ENCODE data around the gene CAMSAP3.

The CAMSAP3 gene

DNA sequence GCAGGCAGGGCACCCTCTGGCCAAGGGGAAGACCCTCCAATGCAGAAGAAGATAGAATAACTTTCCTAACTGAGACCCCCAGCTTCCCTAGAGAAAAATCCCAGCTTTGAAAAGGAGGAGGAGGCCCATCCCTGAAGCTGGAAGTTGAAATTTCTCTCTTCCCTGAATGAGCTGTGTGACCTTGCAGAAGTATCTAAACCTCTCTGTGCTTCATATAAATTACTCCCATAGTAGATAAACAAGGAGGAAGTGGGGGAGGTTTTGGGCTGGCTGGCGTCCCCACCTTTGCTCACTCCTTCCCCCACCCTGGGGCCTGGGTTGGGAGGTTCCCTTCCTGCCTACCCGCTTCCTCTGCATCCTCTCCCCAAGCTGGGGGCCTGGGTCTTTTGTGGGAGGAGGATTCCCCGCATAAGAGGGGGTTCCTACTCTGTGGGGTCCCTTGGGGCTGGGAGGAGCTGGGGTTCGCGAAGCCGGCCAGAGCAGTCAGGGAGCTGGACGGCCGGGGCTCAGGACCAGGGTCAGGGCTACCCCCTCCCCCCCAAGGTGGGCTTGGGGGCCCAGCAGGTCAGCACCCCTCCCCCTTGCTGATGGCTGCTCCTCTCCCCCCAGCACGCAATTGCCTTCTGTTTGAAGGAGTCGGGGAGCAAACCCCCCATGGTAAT, 11.7 kb downstream of the CAMSAP3 start:
- TF ChIP-seq, protein P1, sequence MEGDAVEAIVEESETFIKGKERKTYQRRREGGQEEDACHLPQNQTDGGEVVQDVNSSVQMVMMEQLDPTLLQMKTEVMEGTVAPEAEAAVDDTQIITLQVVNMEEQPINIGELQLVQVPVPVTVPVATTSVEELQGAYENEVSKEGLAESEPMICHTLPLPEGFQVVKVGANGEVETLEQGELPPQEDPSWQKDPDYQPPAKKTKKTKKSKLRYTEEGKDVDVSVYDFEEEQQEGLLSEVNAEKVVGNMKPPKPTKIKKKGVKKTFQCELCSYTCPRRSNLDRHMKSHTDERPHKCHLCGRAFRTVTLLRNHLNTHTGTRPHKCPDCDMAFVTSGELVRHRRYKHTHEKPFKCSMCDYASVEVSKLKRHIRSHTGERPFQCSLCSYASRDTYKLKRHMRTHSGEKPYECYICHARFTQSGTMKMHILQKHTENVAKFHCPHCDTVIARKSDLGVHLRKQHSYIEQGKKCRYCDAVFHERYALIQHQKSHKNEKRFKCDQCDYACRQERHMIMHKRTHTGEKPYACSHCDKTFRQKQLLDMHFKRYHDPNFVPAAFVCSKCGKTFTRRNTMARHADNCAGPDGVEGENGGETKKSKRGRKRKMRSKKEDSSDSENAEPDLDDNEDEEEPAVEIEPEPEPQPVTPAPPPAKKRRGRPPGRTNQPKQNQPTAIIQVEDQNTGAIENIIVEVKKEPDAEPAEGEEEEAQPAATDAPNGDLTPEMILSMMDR (IDR thresholded peaks at IDR 0.05; ENCODE audit: insufficient read depth, low read length, missing control alignments): no peak
- ChIA-PET CTCF (interaction anchor here (0.8 to 1.0 kb wide), 2 partner anchors 40 to 73 kb away, joined by 3 read pairs; partner anchors contain the start of gene TRAPPC5), POLR2A (no interaction called here)
- H3K4me3 ChIP-seq (ENCODE audit: low read depth, low read length): no peak overlapping the region
- no peak for DNase-seq (ENCODE audit: low read depth, low spot score)

DNA sequence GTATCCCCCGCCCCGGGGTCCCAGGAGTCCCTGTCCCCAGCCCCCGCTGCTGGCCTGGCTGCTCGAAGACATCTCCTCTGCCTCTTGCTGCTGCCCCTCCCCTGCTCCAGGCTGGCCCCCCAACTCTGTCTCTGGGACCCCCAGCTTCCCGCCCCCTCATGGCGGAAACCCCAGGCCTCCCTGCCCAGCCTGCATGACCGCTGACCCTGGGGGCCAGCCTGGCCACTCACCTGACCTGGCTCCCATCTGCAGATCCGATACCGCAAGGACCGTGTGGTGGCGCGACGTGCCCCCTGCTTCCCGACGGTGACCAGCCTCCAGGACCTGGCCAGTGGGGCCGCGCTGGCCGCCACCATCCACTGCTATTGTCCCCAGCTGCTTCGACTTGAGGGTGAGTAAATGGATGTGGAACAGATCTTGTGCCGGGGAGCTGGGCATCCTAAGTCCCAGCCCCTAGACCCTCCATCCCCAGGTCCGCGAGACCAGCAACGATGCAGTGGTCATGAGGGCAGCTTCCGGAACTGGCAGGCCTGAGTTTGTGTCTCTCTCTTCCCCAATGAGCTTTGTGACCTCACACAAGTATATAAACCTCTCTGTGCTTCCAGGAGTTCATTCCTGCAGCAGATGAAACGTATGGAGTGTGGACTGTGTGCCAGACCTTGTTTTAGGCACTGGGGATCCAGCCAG, 12.4 kb downstream of the CAMSAP3 start:
- no peak for DNase-seq (ENCODE audit: low read depth, low spot score)
- CTCF ChIA-PET: interaction anchor here (0.8 to 1.3 kb wide), 3 partner anchors 39 to 73 kb away, joined by 3 read pairs; partner anchors contain the start of gene TRAPPC5
- TF ChIP-seq, protein P1 (IDR thresholded peaks at IDR 0.05; ENCODE audit: insufficient read depth, low read length, missing control alignments): no peak
- no peak overlapping the region for H3K4me3 ChIP-seq (ENCODE audit: low read depth, low read length)
- POLR2A ChIA-PET: no interaction called here

DNA sequence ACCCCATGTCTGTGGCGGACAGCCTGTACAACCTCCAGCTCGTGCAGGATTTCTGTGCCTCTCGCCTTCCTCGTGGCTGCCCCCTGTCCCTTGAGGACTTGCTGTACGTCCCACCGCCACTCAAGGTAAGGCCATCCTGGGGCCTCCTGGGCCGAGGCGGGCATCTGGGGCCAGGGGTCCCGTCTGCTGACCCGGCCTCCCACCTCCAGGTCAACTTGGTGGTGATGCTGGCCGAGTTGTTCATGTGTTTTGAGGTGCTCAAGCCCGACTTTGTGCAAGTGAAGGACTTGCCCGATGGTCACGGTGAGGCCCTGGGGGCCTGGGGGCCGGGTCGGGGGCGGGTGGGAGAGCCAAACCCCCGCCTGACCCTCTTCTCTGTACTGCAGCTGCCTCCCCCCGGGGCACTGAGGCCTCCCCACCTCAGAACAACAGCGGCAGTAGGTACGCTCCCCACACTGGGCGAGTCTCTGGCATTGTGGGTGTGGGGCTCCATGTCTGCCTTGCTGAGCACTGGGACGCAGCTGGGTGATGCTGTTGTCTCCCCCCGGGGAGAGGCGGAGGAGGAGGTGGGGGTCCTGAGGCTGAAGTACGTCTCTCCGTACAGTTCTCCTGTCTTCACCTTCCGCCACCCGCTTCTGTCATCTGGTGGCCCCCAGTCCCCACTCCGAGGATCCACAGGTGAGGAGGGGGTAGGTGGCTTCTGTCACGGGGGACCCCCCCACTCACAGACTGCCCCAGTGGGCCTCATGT, 15.0 kb downstream of the CAMSAP3 start:
- TF ChIP-seq, protein P1 (IDR thresholded peaks at IDR 0.05; ENCODE audit: insufficient read depth, low read length, missing control alignments): no peak
- H3K4me3 ChIP-seq (ENCODE audit: low read depth, low read length): no peak overlapping the region
- POLR2A ChIA-PET: no interaction called here
- CTCF ChIA-PET: interaction anchor here (1.3 kb wide), 1 partner anchor 43 kb away, joined by 3 read pairs; no protein-coding TSS in a partner anchor
- DNase-seq (ENCODE audit: low read depth, low spot score): no peak

GRCh38 chr19:7611541-7612279, 16.0 kb downstream of the CAMSAP3 start:
- TF ChIP-seq, protein P1 (IDR thresholded peaks at IDR 0.05; ENCODE audit: insufficient read depth, low read length, missing control alignments): no peak
- no peak for DNase-seq (ENCODE audit: low read depth, low spot score)
- H3K4me3 ChIP-seq (ENCODE audit: low read depth, low read length): no peak overlapping the region
- CTCF ChIA-PET: interaction anchor here (2.0 kb wide), 1 partner anchor 257 kb away, joined by 4 read pairs; no protein-coding TSS in a partner anchor
- POLR2A ChIA-PET: no interaction called here

DNA sequence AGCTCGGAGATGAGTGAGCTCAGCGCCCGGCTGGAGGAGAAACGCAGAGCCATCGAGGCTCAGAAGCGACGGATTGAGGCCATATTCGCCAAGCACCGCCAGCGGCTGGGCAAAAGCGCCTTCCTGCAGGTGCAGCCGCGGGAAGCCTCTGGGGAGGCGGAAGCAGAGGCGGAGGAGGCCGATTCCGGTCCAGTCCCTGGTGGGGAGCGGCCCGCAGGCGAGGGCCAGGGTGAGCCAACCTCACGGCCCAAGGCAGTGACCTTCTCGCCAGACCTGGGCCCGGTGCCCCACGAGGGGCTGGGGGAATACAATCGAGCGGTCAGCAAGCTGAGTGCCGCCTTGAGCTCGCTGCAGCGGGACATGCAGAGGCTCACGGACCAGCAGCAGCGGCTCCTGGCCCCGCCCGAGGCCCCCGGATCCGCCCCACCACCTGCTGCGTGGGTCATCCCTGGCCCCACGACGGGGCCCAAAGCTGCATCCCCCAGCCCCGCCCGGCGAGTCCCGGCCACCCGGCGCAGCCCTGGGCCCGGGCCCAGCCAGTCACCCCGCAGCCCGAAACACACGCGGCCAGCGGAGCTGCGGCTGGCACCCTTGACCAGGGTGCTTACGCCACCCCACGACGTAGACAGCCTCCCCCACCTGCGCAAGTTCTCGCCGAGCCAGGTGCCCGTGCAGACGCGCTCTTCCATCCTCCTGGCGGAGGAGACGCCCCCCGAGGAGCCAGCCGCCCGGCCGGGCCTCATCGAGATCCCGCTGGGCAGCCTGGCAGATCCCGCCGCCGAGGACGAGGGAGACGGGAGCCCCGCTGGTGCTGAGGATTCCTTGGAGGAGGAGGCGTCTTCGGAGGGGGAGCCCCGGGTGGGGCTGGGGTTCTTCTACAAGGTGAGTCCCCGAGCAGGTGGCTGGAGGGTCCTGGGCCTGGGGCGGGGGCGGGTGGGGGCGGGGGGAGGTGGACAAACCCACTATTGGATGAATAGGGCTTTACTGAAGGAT, 16.9 kb downstream of the CAMSAP3 start:
- DNase-seq (ENCODE audit: low read depth, low spot score): no peak
- ChIA-PET POLR2A (interaction anchor here (0.6 kb wide), 1 partner anchor 133 kb away, joined by 3 read pairs; no protein-coding TSS in a partner anchor), CTCF (interaction anchor here (2.0 kb wide), 1 partner anchor 258 kb away, joined by 4 read pairs; no protein-coding TSS in a partner anchor)

More for the DNA sequence above, 16.9 kb downstream of the CAMSAP3 start:
- H3K4me3 ChIP-seq (ENCODE audit: low read depth, low read length): no peak overlapping the region
- TF ChIP-seq, protein P1 (IDR thresholded peaks at IDR 0.05; ENCODE audit: insufficient read depth, low read length, missing control alignments): no peak

All from AG04449 (cell line).